SK-N-MC (cell line): ENCODE measurements around the gene TSFM.

Source experiments
- EZH2 ChIP-seq: fragments of 200-600 bp; sonication (generic); IDR thresholded peaks from one replicate; pipeline ENCODE4 v1.6.1; 2017; ENCODE audit warnings: antibody characterized with exemption
- POLR2AphosphoS5 ChIP-seq: IDR thresholded peaks from 2 replicates; pipeline ENCODE4 v1.6.1; 2012; ENCODE audit warnings: mild to moderate bottlenecking, low read depth, low read length, borderline replicate concordance

GRCh38 chr12:57763881-57764661, 18.5 kb upstream of the TSFM start:
- no peak for TF ChIP-seq EZH2
- no peak for TF ChIP-seq POLR2AphosphoS5
